PFSK-1 (cell line): ENCODE data around the gene HLA-DRA.

Experiments used
- FOXP2 ChIP-seq: optimal IDR thresholded peaks from 2 replicates; pipeline ENCODE3; 2011; ENCODE audit warnings: borderline replicate concordance, control low read depth, inconsistent platforms; ENCODE audit not compliant: insufficient read depth; ENCODE audit errors: extremely low read length, extremely low read depth
- POLR2AphosphoS5 ChIP-seq: IDR thresholded peaks from 2 replicates; pipeline ENCODE4 v1.6.1; 2012; ENCODE audit warnings: low read depth, mild to moderate bottlenecking, control low read depth, low read length, moderate library complexity
- SIN3A ChIP-seq: IDR thresholded peaks from 2 replicates; pipeline ENCODE4 v1.6.1; 2012; ENCODE audit warnings: mild to moderate bottlenecking, low read length, moderate library complexity, borderline replicate concordance; ENCODE audit not compliant: insufficient read depth
- TAF1 ChIP-seq: IDR thresholded peaks from 2 replicates; pipeline ENCODE4 v1.6.1; 2012; ENCODE audit warnings: low read length, control low read depth, borderline replicate concordance; ENCODE audit not compliant: insufficient read depth
- TF ChIP-seq, protein P1 (sequence below), 2 experiments: IDR thresholded peaks; 2 replicates each; pipeline versions ENCODE4 v1.6.1 to v1.8.0; 2011 to 2012; ENCODE audit warnings: low read depth in 2 of 2, low read length in 2 of 2, control low read depth in 1 of 2, inconsistent platforms in 1 of 2, mild to moderate bottlenecking in 1 of 2, moderate library complexity in 1 of 2; ENCODE audit not compliant: insufficient read depth in 1 of 2

DNA sequence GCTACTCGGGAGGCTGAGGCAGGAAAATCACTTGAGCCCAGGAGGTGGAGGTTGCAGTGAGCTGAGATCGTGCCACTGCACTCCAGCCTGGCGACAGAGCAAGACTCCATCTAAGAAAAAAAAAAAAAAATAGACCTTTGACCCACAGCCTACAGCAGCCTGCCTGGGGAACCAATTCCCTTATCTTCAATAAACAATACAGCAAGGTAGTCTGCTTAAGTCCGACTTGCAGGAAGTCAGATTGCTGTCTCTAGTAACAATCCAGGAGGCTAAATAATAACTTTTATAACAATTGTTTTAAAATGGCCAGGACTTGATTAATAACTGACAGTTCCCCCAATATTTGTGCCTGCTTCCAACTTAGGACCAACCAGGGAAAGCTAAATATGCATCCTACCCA lies 13.3 kb upstream of the HLA-DRA start:
- TF ChIP-seq, protein P1, sequence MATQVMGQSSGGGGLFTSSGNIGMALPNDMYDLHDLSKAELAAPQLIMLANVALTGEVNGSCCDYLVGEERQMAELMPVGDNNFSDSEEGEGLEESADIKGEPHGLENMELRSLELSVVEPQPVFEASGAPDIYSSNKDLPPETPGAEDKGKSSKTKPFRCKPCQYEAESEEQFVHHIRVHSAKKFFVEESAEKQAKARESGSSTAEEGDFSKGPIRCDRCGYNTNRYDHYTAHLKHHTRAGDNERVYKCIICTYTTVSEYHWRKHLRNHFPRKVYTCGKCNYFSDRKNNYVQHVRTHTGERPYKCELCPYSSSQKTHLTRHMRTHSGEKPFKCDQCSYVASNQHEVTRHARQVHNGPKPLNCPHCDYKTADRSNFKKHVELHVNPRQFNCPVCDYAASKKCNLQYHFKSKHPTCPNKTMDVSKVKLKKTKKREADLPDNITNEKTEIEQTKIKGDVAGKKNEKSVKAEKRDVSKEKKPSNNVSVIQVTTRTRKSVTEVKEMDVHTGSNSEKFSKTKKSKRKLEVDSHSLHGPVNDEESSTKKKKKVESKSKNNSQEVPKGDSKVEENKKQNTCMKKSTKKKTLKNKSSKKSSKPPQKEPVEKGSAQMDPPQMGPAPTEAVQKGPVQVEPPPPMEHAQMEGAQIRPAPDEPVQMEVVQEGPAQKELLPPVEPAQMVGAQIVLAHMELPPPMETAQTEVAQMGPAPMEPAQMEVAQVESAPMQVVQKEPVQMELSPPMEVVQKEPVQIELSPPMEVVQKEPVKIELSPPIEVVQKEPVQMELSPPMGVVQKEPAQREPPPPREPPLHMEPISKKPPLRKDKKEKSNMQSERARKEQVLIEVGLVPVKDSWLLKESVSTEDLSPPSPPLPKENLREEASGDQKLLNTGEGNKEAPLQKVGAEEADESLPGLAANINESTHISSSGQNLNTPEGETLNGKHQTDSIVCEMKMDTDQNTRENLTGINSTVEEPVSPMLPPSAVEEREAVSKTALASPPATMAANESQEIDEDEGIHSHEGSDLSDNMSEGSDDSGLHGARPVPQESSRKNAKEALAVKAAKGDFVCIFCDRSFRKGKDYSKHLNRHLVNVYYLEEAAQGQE (IDR thresholded peaks at IDR 0.05; ENCODE audit: insufficient read depth in 1 of 2, low read depth in 2 of 2, low read length in 2 of 2), result no peak
- TF ChIP-seq POLR2AphosphoS5 (no peak), TAF1 (no peak), SIN3A (no peak), FOXP2 (no peak)
